ENCODE results near the gene GALC. TPM values are rescaled to one million over a fixed set of nuclear protein-coding genes. Genes with fewer than 3 reads are reported as not detected.
"Not testable (repeated sequence)": the region's sequence is repeated elsewhere in the genome, so short reads cannot be mapped to it uniquely, and the experiment has no call there.

GALC gene
- total RNA-seq, result 10 to 100 TPM; 17.1 to 18.9 TPM
- long read RNA-seq, transcript GALC-201 (17 exons, 3,883 nt), result major isoform, 31 of 42 reads
- long read RNA-seq, partial matches to known transcripts, result 8 of 42 reads
- long read RNA-seq, other reads (novel, unspliced or antisense), result 3 of 42 reads

- ATAC-seq (peak; percentile 96 to 97), DNase-seq (peak; percentile 98)
- intact Hi-C loops (cut with DNase I), result no loop called here
Observed at GRCh38 chr14:87992718-87993628, at the start of gene GALC. Gene GALC, minus strand, starts transcription at chr14:87993182. Its CDS starts 18 bp downstream, at chr14:87993164.

- intact Hi-C loops (cut with DNase I), result no loop called here
- DNase-seq (no peak), ATAC-seq (no peak)
Observed at GRCh38 chr14:88040146-88040545, 47.2 kb upstream of the GALC start.

DNA sequence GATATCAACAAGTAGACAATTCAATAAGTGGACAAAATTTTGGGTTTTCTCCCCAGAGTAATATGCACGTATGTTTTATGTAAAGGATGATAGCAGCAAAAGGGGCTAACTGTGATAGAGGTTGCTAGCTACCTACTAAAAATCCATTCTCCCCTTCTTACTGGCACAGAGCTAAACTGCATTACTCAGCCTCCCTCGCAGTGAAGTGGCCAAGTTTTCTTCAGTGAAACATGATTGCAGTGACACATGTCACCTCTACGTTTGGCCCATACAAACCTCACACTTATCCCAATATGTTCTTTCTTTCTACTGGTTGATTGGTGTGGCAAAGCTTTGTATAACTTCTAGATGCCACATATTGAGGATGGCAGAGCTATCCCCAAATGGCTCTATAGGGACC is 46.2 kb upstream of the GALC start:
- intact Hi-C loops (cut with DNase I), result no loop called here
- no peak for ATAC-seq
- DNase-seq, result no peak

GRCh38 chr14:88037325-88037724 is 44.3 kb upstream of the GALC start:
- intact Hi-C loops (cut with DNase I), result no loop called here
- DNase-seq (no peak), ATAC-seq (no peak)

DNA sequence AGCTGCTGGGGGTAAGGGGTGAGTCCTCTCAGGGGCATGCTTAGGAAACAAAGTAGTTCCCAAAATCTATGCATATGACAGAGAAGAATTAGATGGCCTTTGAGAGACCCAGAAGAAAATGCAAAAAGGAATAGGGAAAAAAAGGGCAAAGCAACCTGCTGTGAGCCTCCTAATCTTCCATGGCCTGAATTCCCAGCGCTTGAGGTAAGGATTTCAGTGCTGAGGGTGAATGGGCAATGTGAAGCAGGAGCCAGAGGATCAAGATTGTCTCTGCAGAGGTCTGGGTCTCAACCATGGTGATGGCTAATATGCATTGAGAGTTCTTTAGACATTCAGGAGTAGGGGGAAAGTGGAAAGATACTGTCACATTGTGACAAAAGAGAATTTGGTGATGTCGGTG is 43.4 kb upstream of the GALC start:
- ATAC-seq, result no peak
- intact Hi-C loops (cut with DNase I), result no loop called here
- DNase-seq, result no peak

DNA sequence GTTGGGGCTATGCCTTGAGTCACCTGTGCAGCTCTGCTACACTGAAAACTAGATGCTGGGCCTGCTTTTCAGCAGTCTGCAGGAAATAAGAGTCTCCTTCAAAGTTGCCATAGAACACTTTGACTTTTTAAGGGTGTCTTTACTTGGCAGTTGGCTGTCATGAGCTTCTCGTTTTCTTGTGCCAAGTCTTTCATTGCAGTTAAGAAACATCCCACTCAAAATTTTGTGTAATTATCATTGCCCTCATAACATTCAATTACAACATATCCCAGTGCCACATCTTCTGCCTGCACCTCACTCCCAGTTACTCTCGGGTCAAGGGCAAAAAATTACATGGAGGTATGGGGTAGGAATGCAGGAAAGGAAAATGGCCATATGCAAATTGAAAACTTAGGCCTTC is 41.1 kb upstream of the GALC start:
- intact Hi-C loops (cut with DNase I), result no loop called here
- DNase-seq, result no peak
- ATAC-seq, result no peak

DNA sequence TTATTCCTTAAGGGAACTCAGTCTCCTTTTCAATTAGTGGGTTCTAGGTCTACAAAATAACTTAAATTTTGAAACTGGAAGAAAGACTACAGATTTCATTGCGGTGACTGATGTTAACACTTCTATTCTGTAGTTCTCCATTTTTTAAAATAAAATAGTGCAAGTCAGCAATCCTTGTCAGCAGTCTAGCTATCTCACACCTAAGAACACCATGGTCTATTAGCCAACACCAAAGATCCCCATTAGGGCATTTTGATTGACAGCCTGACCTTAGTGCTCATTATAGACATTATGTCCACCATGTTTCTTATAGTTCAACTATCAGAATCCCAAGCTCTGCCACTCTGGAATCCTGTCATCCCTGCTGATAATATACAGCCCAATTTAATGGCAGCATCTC is 39.4 kb upstream of the GALC start:
- intact Hi-C loops (cut with DNase I), result no loop called here
- ATAC-seq (no peak), DNase-seq (no peak)

DNA sequence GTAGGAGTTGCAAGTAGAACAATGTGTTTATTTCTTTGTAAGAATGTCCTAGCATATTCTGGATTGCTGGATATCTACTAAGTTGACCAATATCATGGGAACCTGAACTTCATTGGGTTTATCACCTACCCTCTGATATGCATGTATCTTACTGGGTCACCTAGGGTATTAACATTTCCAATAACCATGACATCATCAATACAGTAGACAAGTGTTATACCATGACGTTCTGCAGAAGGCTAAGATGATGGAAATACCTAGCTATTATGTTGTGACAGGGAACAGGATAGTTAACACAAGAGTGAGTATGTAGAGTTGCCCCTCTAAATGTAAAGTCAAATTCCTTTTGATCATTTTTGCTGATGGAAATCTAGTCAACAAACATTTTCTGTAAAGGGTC is 37.9 kb upstream of the GALC start:
- intact Hi-C loops (cut with DNase I), result no loop called here
- DNase-seq (no peak), ATAC-seq (no peak)

DNA sequence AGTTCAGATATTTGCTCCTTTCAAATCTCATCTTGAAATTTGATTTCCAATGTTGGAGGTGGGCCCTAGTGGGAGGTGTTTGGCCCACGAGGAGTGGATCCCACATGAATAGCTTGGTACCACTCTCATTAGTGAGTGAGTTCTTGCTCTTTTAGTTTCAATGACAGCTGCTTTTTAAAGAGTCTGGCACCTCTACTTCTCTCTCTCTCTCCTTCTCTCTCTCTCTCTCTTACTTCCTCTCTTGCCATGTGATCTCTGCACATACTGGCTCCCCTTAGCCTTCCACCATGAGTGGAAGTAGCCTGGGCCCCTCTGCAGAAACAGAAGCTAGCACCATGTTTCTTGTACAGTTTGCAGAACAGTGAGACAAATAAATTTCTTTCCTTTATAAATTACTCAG is 37.1 kb upstream of the GALC start:
- intact Hi-C loops (cut with DNase I), result no loop called here
- ATAC-seq, result peak in 1 of 2 donors; percentile 51

DNA sequence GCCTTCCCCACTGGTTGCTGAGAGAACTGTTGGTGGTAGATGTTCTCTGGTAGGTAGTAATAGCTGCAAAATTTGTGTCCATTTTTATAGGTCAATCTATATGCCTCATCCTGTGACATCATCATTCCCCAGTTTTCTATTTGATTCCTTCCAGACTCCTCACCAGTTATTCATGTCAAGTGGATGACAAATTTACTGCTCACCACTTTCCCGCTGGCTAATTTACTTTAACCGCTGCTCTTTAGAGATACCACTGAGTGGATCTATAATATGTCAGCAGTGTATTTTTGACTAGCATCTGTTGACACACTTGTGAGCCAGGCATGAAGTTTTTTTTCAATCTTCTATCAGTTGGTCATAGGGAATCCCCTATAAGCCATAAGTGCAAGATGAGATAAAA is 36.5 kb upstream of the GALC start:
- ATAC-seq (no peak), DNase-seq (no peak)
- intact Hi-C loops (cut with DNase I), result no loop called here

More for the DNA sequence above, 37.1 kb upstream of the GALC start:
- DNase-seq, result no peak

GRCh38 chr14:88026890-88027289 is 33.9 kb upstream of the GALC start:
- ATAC-seq, result no peak
- DNase-seq, result no peak
- intact Hi-C loops (cut with DNase I), result no loop called here

DNA sequence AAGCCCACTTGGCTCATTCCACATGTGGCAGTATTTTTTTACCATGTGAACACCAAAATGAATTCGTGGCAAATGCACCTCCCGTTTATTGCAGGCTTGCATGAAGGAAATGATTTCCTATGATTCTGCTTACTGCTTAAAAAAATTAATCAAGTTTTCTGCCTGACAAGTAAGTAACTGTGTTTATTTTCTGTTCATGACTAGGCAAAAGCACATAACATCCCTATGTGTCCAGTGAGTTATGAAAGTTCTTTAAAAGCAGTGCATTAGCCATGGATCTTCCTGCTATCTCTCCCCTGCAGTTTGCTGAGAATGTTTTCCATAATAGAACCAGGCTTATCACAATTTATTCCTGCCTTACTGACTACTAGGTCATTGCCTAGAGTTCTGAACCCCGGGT is 32.3 kb upstream of the GALC start:
- DNase-seq, result no peak
- intact Hi-C loops (cut with DNase I), result no loop called here
- no peak for ATAC-seq

DNA sequence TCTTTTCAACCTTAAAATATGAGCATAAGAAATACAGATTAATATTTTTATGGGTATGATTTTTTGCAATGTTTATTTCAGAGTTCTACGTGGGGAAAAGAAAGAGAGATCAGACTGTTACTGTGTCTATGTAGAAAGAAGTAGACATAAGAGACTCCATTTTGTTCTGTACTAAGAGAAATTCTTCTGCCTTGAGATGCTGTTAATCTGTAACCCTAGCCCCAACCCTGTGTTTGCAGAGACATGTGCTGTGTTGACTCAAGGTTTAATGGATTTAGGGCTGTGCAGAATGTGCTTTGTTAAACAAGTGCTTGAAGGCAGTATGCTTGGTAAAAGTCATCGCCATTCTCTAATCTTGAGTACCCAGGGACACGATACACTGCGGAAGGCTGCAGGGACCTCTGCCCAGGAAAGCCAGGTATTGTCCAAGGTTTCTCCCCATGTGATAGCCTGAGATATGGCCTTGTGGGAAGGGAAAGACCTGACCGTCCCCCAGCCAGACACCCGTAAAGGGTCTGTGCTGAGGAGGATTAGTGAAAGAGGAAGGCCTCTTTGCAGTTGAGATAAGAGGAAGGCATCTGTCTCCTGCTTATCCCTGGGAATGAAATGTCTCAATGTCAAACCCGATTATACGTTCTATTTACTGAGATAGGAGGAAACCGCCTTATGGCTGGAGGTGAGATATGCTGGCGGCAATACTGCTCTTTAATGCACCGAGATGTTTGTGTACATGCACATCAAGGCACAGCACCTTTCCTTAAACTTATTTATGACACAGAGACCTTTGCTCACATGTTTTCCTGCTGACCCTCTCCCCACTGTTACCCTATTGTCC is 31.5 kb upstream of the GALC start:
- ATAC-seq; DNase-seq; intact Hi-C loops (cut with DNase I): not testable (repeated sequence)

GRCh38 chr14:88023658-88024187 is 30.7 kb upstream of the GALC start:
- ATAC-seq, result no peak
- intact Hi-C loops (cut with DNase I), result no loop called here

GRCh38 chr14:88017535-88017934 is 24.6 kb upstream of the GALC start:
- intact Hi-C loops (cut with DNase I), result loop anchor here in 1 of 2 donors (10.0 kb wide), 1 partner anchor 547 kb away; the partner anchor contains the start of gene ZC3H14
- no peak for ATAC-seq

More at GRCh38 chr14:88023658-88024187, 30.7 kb upstream of the GALC start:
- no peak for DNase-seq

GRCh38 chr14:88016768-88017167 is 23.8 kb upstream of the GALC start:
- no peak for DNase-seq
- no peak for ATAC-seq
- intact Hi-C loops (cut with DNase I), result loop anchor here in 1 of 2 donors (10.0 kb wide), 1 partner anchor 548 kb away; the partner anchor contains the start of gene ZC3H14

More at GRCh38 chr14:88017535-88017934, 24.6 kb upstream of the GALC start:
- no peak for DNase-seq

DNA sequence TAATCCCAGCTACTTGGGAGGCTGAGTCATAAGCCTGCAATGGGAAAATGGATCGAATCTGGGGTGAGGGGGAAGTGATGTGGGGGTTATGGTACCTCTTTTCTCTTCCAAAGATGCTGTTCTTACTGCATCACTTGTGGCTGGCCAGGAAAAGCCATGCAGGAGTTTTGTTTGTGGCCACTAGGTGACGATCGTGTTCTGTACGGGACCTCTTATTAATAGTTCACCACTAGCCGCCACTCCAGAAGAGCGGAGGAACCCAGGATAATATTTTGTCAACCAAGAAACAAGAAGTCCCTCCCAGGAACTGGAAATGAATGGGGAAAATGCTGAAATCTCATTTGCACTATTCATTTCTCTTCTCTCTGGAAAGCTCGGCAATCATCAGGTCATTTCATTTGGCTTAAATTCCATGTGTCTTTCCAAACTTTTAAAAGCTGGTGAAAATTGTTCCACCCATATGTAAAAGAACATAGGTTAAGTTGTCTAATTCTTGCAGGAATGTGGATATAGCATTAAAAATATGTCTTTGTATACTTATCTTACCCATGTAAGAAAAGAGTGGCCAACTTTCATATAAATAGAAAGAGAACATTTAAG is 20.9 kb upstream of the GALC start:
- intact Hi-C loops (cut with DNase I), result loop anchor here in 1 of 2 donors (2.0 to 10.0 kb wide), 3 partner anchors 155 to 551 kb away; partner anchors contain the start of gene ZC3H14
- peak; percentile 89 to 95 for ATAC-seq
- peak; percentile 71 for DNase-seq

- ATAC-seq (no peak), DNase-seq (no peak)
- intact Hi-C loops (cut with DNase I), result loop anchor here in 1 of 2 donors (2.0 to 10.0 kb wide), 3 partner anchors 156 to 552 kb away; partner anchors contain the start of gene ZC3H14
Observed at GRCh38 chr14:88012495-88012894, 19.5 kb upstream of the GALC start.

DNA sequence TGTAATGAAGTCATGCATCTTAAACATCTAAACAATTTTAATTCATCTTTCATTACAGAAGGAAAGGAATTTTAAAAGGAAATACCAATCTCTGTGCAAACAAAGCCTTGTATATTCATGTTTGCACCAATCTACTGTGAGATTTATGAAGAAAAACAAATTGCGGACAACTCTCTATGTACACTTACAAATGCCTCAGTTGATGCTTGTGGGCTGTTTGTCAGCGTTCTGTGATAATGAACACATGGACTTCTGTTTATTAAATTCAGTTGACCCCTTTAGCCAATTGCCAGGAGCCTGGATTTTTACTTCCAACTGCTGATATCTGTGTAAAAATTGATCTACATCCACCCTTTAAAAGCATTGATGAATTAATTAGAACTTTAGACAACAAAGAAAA is 17.3 kb upstream of the GALC start:
- intact Hi-C loops (cut with DNase I), result loop anchor here in 1 of 2 donors (10.0 kb wide), 1 partner anchor 554 kb away; the partner anchor contains the start of gene ZC3H14

More for the DNA sequence above, 17.3 kb upstream of the GALC start:
- no peak for ATAC-seq
- no peak for DNase-seq

All from left cardiac atrium (tissue), 4 donors.